Measurements from ENCODE around the gene WDR45. TPM values are rescaled to one million over a fixed set of nuclear protein-coding genes. Genes with fewer than 3 reads are reported as not detected.

WDR45 gene
- total RNA-seq, 1 experiment from 2014 or later: 36.7 TPM

DNA sequence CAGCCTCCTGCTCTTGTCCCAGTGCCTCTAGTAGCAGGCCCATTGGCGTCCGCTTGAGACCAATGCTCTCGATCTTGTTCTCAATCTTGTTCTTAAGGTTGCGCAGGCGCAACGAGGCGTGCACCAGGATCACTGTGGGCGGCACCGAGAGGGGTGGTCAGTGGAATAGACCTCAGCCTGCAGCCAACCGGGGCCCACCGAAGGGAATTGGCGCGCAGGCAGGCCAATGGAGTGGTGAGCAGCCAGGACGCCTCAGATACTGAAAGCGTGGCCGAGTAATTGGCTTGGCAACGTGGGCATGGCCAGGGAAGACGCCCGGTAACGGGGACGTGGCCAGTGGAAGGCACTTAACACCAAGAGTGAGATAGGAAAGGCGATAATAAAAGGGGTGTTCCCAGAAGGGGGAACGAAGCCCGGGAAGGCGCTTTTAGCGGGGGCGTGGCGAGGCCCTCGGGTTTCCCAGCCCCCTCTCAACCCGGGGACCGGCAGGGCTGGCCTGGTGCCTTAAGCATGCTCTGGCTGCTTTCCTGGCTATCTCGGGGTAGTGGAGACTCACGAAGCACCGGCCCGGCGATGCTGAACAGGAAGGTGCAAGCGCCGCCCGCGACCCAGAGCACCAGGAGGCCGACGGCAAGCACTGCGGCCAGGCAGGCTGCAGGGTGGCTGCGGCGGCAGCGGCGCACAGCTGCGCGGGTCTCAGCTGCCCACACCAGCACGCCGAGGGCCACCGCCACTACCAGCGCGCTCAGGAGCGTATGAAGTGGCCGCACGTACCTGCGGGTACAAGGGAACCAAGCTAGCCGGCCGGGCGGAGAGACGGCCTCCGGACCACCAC lies 7.6 kb downstream of the WDR45 start:
- H3K4me3 ChIP-seq: no peak overlapping the region
- H3K9me2 ChIP-seq (ENCODE audit: insufficient read depth): no peaks in the 10 kb centered on the region
- POLR2A ChIA-PET (ENCODE audit: unreplicated experiment): interaction anchor here (0.6 kb wide), 1 partner anchor 175 kb away, joined by 3 read pairs; the partner anchor contains the start of genes PQBP1 and TIMM17B
- TF ChIP-seq EZH2 (IDR thresholded peaks at IDR 0.05; ENCODE audit: low read depth) (no peak), CTCF (conservative IDR thresholded peaks at IDR 0.05) (no peak)
- intact Hi-C loops (cut with micrococcal nuclease; ENCODE audit: unreplicated experiment): loop anchor here (2.0 kb wide), 1 partner anchor 29 kb away; no protein-coding TSS in a partner anchor
- no peaks in the 10 kb centered on the region for H3K36me3 ChIP-seq (ENCODE audit: low read depth)
- H3F3A ChIP-seq (ENCODE audit: insufficient read depth, low read depth): no peaks in the 10 kb centered on the region
- CTCF ChIA-PET: no interaction called here
- H3K79me2 ChIP-seq (ENCODE audit: low read depth): no peaks in the 10 kb centered on the region
- no peaks in the 10 kb centered on the region for H3K27me3 ChIP-seq (ENCODE audit: insufficient read depth, low read depth)
- no TSS peak for BruUV-seq (replicated peaks)
- H4K20me1 ChIP-seq (ENCODE audit: insufficient read depth): no peaks in the 10 kb centered on the region
- H3K4me1 ChIP-seq (replicated peaks; ENCODE audit: insufficient read depth): no peaks in the 10 kb centered on the region
- no peak overlapping the region for H3K27ac ChIP-seq
- no peaks in the 10 kb centered on the region for H3K9me3 ChIP-seq (ENCODE audit: insufficient read depth, low read depth)
- H3K4me2 ChIP-seq: no peak overlapping the region
- no peak overlapping the region for H2AFZ ChIP-seq
- DNase-seq: no peak

GRCh38 chrX:49070988-49071387 lies 8.7 kb downstream of the WDR45 start:
- TF ChIP-seq EZH2 (IDR thresholded peaks at IDR 0.05; ENCODE audit: low read depth) (no peak), CTCF (conservative IDR thresholded peaks at IDR 0.05) (no peak)
- DNase-seq: no peak
- ChIA-PET POLR2A (ENCODE audit: unreplicated experiment) (no interaction called here), CTCF (no interaction called here)
- Histone ChIP-seq H3K27ac (no peak overlapping the region), H3K4me3 (no peak overlapping the region), H3K4me1 (replicated peaks; ENCODE audit: insufficient read depth) (no peaks in the 10 kb centered on the region), H4K20me1 (ENCODE audit: insufficient read depth) (no peaks in the 10 kb centered on the region), H3K4me2 (no peak overlapping the region), H3K79me2 (ENCODE audit: low read depth) (no peaks in the 10 kb centered on the region), H3F3A (ENCODE audit: insufficient read depth, low read depth) (no peaks in the 10 kb centered on the region), H2AFZ (no peak overlapping the region), H3K9me2 (ENCODE audit: insufficient read depth) (no peaks in the 10 kb centered on the region), H3K9me3 (ENCODE audit: insufficient read depth, low read depth) (no peaks in the 10 kb centered on the region), H3K36me3 (ENCODE audit: low read depth) (no peaks in the 10 kb centered on the region), H3K27me3 (ENCODE audit: insufficient read depth, low read depth) (no peaks in the 10 kb centered on the region)
- no TSS peak for BruUV-seq (replicated peaks)
- intact Hi-C loops (cut with micrococcal nuclease; ENCODE audit: unreplicated experiment): no loop called here

- ChIA-PET CTCF (no interaction called here), POLR2A (ENCODE audit: unreplicated experiment) (no interaction called here)
- Histone ChIP-seq H3K4me1 (replicated peaks; ENCODE audit: insufficient read depth) (no peaks in the 10 kb centered on the region), H3F3A (ENCODE audit: insufficient read depth, low read depth) (no peaks in the 10 kb centered on the region), H3K36me3 (ENCODE audit: low read depth) (no peaks in the 10 kb centered on the region), H3K4me2 (no peak overlapping the region), H3K9me3 (ENCODE audit: insufficient read depth, low read depth) (no peaks in the 10 kb centered on the region), H3K27me3 (ENCODE audit: insufficient read depth, low read depth) (no peaks in the 10 kb centered on the region), H3K4me3 (no peak overlapping the region), H3K79me2 (ENCODE audit: low read depth) (no peaks in the 10 kb centered on the region), H3K27ac (no peak overlapping the region), H2AFZ (no peak overlapping the region), H3K9me2 (ENCODE audit: insufficient read depth) (no peaks in the 10 kb centered on the region), H4K20me1 (ENCODE audit: insufficient read depth) (no peaks in the 10 kb centered on the region)
- BruUV-seq (replicated peaks): no TSS peak
- intact Hi-C loops (cut with micrococcal nuclease; ENCODE audit: unreplicated experiment): no loop called here
- DNase-seq: no peak
- TF ChIP-seq CTCF (conservative IDR thresholded peaks at IDR 0.05) (no peak), EZH2 (IDR thresholded peaks at IDR 0.05; ENCODE audit: low read depth) (no peak)
Observed at GRCh38 chrX:49069038-49069437, 10.6 kb downstream of the WDR45 start.
